Endometrium (tissue), 2 donors: ENCODE results near the gene PLEK2.
"Not testable (repeated sequence)": the region's sequence is repeated elsewhere in the genome, so short reads cannot be mapped to it uniquely, and the experiment has no call there.

Experiments
- FAIRE-seq: peaks from 2 replicates; lab custom pipeline; 2012; peaks lifted over from hg19 to GRCh38; lab: Jason Lieb, UNC
- donor health status: control.
- donor health status: control.

PLEK2 gene

GRCh38 chr14:67358924-67359774 lies 52.8 kb downstream of the PLEK2 start:
- FAIRE-seq: no peak

DNA sequence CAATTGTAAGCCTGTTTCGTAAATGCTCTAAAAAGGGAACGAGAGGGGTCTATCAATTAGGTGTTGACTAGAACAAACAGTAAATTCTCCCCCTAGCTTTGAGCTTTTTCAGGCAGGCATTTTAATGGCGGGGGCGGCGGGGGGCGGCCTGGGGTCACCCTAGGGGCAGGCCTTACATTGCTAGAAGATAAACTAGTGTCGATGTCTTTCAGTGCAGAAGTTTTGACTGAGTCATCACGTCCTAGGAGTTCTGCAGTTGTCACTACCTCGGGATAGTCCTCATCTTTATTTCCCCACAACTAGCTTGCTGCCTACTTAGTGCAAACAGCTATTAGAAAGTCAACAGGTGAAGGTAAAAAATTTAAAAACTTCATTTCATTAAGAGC lies 54.0 kb downstream of the PLEK2 start:
- FAIRE-seq: no peak

GRCh38 chr14:67357186-67357968 lies 54.6 kb downstream of the PLEK2 start:
- FAIRE-seq: no peak

GRCh38 chr14:67352055-67352454 lies 59.9 kb downstream of the PLEK2 start:
- FAIRE-seq: no peak

GRCh38 chr14:67345583-67345982 lies 66.4 kb downstream of the PLEK2 start:
- FAIRE-seq: no peak

- no peak for FAIRE-seq
These were observed 68.2 kb downstream of the PLEK2 start for GRCh38 chr14:67343601-67344230.

DNA sequence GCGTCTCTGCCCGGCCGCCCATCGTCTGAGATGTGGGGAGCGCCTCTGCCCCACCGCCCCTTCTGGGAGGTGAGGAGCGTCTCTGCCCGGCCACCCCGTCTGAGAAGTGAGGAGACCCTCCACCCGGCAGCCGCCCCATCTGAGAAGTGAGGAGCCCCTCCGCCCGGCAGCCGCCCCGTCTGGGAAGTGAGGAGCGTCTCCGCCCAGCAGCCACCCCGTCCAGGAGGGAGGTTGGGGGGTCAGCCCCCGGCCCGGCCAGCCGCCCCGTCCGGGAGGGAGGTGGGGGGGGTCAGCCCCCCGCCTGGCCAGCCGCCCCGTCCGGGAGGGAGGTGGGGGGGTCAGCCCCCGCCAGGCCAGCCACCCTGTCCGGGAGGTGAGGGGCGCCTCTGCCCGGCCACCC lies 70.7 kb downstream of the PLEK2 start:
- FAIRE-seq: not testable (repeated sequence)
